GM12874 (cell line): ENCODE results near the gene MED23.

Source experiments
- CTCF ChIP-seq: IDR thresholded peaks from 2 replicates; pipeline ENCODE4 v1.5.1; 2011; ENCODE audit warnings: low read depth, mild to moderate bottlenecking, control low read depth, low read length, moderate library complexity; ENCODE audit not compliant: insufficient read depth

The MED23 gene

GRCh38 chr6:131657630-131658111 is 29.6 kb upstream of the MED23 start:
- no peak for TF ChIP-seq CTCF

- no peak for TF ChIP-seq CTCF
Observed at GRCh38 chr6:131657222-131657621, 29.2 kb upstream of the MED23 start.

- no peak for TF ChIP-seq CTCF
Observed at GRCh38 chr6:131656667-131657066, 28.6 kb upstream of the MED23 start.

GRCh38 chr6:131655951-131656350 is 27.9 kb upstream of the MED23 start:
- no peak for TF ChIP-seq CTCF

GRCh38 chr6:131655387-131655786 is 27.3 kb upstream of the MED23 start:
- no peak for TF ChIP-seq CTCF

- TF ChIP-seq CTCF, result no peak
Observed at GRCh38 chr6:131654326-131654725, 26.3 kb upstream of the MED23 start.

GRCh38 chr6:131652472-131652871 is 24.4 kb upstream of the MED23 start:
- no peak for TF ChIP-seq CTCF

- no peak for TF ChIP-seq CTCF
Observed at GRCh38 chr6:131651782-131652181, 23.7 kb upstream of the MED23 start.
